Measurements from ENCODE around the gene CTDSP2.

DNA sequence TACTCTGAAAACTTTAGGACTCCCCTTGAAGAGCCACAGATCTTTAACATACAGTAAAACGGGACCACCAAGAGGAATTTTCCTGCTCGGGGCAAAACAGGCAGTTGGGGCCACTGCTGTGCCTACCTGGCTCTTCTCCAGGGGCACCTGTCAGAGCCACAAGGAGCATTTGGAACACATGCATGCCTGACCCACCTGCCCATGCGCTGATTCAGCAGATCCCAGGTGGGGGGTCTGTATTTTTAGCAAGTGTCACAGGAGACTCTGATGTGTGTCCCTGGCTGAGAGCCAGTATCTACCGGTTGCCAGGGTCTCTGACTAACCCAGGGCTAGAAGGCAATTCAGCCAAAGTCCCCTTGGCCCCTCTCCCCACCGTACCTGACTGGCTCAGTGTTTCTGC is 6.5 kb downstream of the CTDSP2 start:
- TF ChIP-seq, protein P1, sequence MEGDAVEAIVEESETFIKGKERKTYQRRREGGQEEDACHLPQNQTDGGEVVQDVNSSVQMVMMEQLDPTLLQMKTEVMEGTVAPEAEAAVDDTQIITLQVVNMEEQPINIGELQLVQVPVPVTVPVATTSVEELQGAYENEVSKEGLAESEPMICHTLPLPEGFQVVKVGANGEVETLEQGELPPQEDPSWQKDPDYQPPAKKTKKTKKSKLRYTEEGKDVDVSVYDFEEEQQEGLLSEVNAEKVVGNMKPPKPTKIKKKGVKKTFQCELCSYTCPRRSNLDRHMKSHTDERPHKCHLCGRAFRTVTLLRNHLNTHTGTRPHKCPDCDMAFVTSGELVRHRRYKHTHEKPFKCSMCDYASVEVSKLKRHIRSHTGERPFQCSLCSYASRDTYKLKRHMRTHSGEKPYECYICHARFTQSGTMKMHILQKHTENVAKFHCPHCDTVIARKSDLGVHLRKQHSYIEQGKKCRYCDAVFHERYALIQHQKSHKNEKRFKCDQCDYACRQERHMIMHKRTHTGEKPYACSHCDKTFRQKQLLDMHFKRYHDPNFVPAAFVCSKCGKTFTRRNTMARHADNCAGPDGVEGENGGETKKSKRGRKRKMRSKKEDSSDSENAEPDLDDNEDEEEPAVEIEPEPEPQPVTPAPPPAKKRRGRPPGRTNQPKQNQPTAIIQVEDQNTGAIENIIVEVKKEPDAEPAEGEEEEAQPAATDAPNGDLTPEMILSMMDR (IDR thresholded peaks at IDR 0.05): no peak
- no peak for TF ChIP-seq POLR2AphosphoS5 (IDR thresholded peaks at IDR 0.05)
- TF ChIP-seq POLR2A (IDR thresholded peaks at IDR 0.05): no peak
- TF ChIP-seq EP300 (IDR thresholded peaks at IDR 0.05): no peak

Data from gastroesophageal sphincter (tissue), 3 donors.